Measurements from ENCODE around the gene WWC2. TPM values are rescaled to one million over a fixed set of nuclear protein-coding genes. Genes with fewer than 3 reads are reported as not detected.
"Not testable (repeated sequence)": the region's sequence is repeated elsewhere in the genome, so short reads cannot be mapped to it uniquely, and the experiment has no call there.

The WWC2 gene
- total RNA-seq, 4 donors from 2014 or later = 26.9 to 45.9 (median 41.4) TPM

DNA sequence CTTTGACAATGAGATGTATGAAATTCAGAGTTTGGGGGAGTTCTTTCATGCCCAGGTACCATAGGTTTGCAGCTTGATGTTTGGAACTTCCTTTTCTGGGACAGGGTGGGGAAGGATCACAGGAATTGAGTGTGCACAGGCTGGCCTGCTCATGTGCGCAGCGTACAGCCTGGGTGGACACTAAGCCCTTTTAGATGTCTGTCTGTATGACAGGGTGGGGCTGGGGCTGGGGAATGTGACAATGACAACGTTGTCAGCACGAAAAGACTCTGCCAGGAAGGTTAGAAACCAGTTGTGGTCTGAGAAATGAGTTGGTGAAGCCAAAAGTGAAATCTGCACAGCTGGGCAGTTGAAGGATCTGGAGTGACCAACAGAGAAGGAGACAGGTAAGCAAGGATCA, 47.4 kb downstream of the WWC2 start:
- TF ChIP-seq CTCF (IDR thresholded peaks at IDR 0.05) (no peak), POLR2A (IDR thresholded peaks at IDR 0.05) (no peak)
- intact Hi-C loops (cut with DNase I; ENCODE audit: low total_unique reads) = no loop called here

GRCh38 chr4:183147196-183147595, 48.1 kb downstream of the WWC2 start:
- H3K9me3 ChIP-seq = no peaks in the 10 kb centered on the region
- H3K27ac ChIP-seq = no peak overlapping the region
- H3K27me3 ChIP-seq = no peaks in the 10 kb centered on the region
- intact Hi-C loops (cut with DNase I; ENCODE audit: low total_unique reads) = no loop called here
- DNase-seq = no peak
- H3K4me3 ChIP-seq = no peak overlapping the region
- no peak for TF ChIP-seq CTCF (IDR thresholded peaks at IDR 0.05)
- TF ChIP-seq POLR2A (IDR thresholded peaks at IDR 0.05) = no peak
- peaks cover 0 to 4% of the 10 kb centered on the region in 2 donors for H3K4me1 ChIP-seq
- H3K36me3 ChIP-seq = no peaks in the 10 kb centered on the region

More for the DNA sequence above, 47.4 kb downstream of the WWC2 start:
- Histone ChIP-seq H3K36me3 (no peaks in the 10 kb centered on the region), H3K4me3 (no peak overlapping the region), H3K9me3 (no peaks in the 10 kb centered on the region), H3K27ac (no peak overlapping the region), H3K27me3 (no peaks in the 10 kb centered on the region), H3K4me1 (peaks cover 0 to 4% of the 10 kb centered on the region in 2 donors)
- DNase-seq = no peak

GRCh38 chr4:183147983-183148382, 48.9 kb downstream of the WWC2 start:
- Histone ChIP-seq H3K4me1 (peaks cover 0 to 4% of the 10 kb centered on the region in 2 donors), H3K4me3 (no peak overlapping the region), H3K27ac (no peak overlapping the region), H3K36me3 (no peaks in the 10 kb centered on the region), H3K27me3 (no peaks in the 10 kb centered on the region), H3K9me3 (no peaks in the 10 kb centered on the region)
- no peak for TF ChIP-seq CTCF (IDR thresholded peaks at IDR 0.05)
- no peak for TF ChIP-seq POLR2A (IDR thresholded peaks at IDR 0.05)
- DNase-seq = no peak
- intact Hi-C loops (cut with DNase I; ENCODE audit: low total_unique reads) = no loop called here

GRCh38 chr4:183149616-183150539, 50.8 kb downstream of the WWC2 start:
- no peaks in the 10 kb centered on the region for H3K36me3 ChIP-seq
- TF ChIP-seq CTCF (IDR thresholded peaks at IDR 0.05) (no peak), POLR2A (IDR thresholded peaks at IDR 0.05) (no peak)
- no peaks in the 10 kb centered on the region for H3K27me3 ChIP-seq
- intact Hi-C loops (cut with DNase I; ENCODE audit: low total_unique reads) = no loop called here
- H3K9me3 ChIP-seq = no peaks in the 10 kb centered on the region
- H3K27ac ChIP-seq = no peak overlapping the region
- DNase-seq = no peak
- peaks cover 0 to 4% of the 10 kb centered on the region in 2 donors for H3K4me1 ChIP-seq
- H3K4me3 ChIP-seq = no peak overlapping the region

DNA sequence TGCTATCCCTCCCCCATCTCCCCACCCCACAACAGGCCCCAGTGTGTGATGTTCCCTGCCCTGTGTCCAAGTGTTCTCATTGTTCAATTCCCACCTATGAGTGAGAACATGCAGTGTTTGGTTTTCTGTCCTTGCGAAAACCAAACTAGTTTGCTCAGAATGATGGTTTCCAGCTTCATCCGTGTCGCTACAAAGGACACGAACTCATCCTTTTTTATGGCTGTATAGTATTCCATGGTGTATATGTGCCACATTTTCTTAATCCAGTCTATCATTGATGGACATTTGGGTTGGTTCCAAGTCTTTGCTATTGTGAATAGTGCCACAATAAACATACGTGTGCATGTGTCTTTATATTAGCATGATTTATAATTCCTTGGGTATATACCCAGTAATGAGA, 51.6 kb downstream of the WWC2 start:
- H3K27me3 ChIP-seq; H3K4me3 ChIP-seq; H3K4me1 ChIP-seq; H3K36me3 ChIP-seq; H3K9me3 ChIP-seq; DNase-seq; intact Hi-C loops (cut with DNase I; ENCODE audit: low total_unique reads); H3K27ac ChIP-seq: not testable (repeated sequence)

DNA sequence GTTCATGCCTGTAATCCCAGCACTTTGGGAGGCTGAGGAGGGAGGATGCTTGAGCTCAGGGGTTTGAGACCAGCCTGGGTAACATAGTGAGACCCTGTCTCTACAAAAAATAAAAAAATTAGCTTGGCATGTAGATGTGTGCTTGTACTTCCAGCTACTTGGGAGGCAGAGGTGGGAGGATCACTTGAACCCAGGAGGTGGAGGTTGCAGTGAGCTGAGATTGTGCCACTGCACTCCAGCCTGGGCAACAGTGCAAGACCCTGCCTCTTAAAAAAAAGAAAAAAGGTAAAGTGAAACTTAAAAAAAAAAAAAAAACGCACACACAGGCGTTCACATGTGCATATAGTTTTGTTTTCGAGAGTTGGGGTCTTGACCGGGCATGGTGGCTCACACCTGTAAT, 53.2 kb downstream of the WWC2 start:
- H3K27ac ChIP-seq; H3K4me3 ChIP-seq; H3K36me3 ChIP-seq; H3K27me3 ChIP-seq; DNase-seq; H3K4me1 ChIP-seq; intact Hi-C loops (cut with DNase I; ENCODE audit: low total_unique reads); H3K9me3 ChIP-seq: not testable (repeated sequence)

Data from uterus (tissue), 4 donors.